Thyroid gland (tissue), 4 donors: Measurements from ENCODE around the gene DPYD.
"Not testable (repeated sequence)": the region's sequence is repeated elsewhere in the genome, so short reads cannot be mapped to it uniquely, and the experiment has no call there.

ENCODE experiments used
- CTCF ChIP-seq, 6 experiments: fragments of 200-600 bp in 3 of 6; fragments of 450-650 bp in 3 of 6; sonication (generic) in 3 of 6; IDR thresholded peaks; one replicate each; pipeline ENCODE4 v1.5.1; 2016 to 2019; ENCODE audit warnings: antibody characterized with exemption in 6 of 6, mild to moderate bottlenecking in 2 of 6, inconsistent platforms in 1 of 6, moderate library complexity in 1 of 6
- POLR2A ChIP-seq, 2 donors: fragments of 450-650 bp; IDR thresholded peaks; one replicate each; pipeline ENCODE4 v1.6.1; 2017; ENCODE audit warnings: antibody characterized with exemption in 2 of 2, mild to moderate bottlenecking in 2 of 2, moderate library complexity in 1 of 2

- TF ChIP-seq CTCF, POLR2A (IDR thresholded peaks at IDR 0.05): not testable (repeated sequence)
Observed at GRCh38 chr1:97349794-97350193, 571.0 kb downstream of the DPYD start.
